ENCODE data around the gene KLK15.

- no peak for TF ChIP-seq CTCF (IDR thresholded peaks at IDR 0.05; ENCODE audit: insufficient read depth, low read length)
- TF ChIP-seq POLR2AphosphoS5 (IDR thresholded peaks at IDR 0.05; ENCODE audit: low read depth) = no peak
These were observed 25.5 kb upstream of the KLK15 start for GRCh38 chr19:50858886-50859285.
